Activated naive CD4-positive, alpha-beta T cell treated with anti-CD3 and anti-CD28 coated beads, Interleukin-2, amount 10 ng/mL, durations not matched to agents 7 days and 5 days (primary cell): ENCODE data around the gene FCER2.

Experiments used
- CTCF ChIA-PET: fragments of 350-600 bp; sonication (Branson Sonifier 250); formaldehyde crosslinking; loops from one replicate; lab custom pipeline; 2021; ENCODE audit warnings: antibody characterized with exemption; lab: Charles Lee
- DNase-seq: peaks from one replicate; pipeline ENCODE4 v3.0.0-alpha.2; 2020
- H3K27ac Mint-ChIP-seq: one replicate; pipeline ENCODE4 v1.8.0; 2021; ENCODE audit warnings: mild to moderate bottlenecking, moderate library complexity, mixed read lengths
- H3K27me3 Mint-ChIP-seq: one replicate; pipeline ENCODE4 v1.8.0; 2021; ENCODE audit warnings: mild to moderate bottlenecking, mixed read lengths
- H3K36me3 Mint-ChIP-seq: one replicate; pipeline ENCODE4 v1.8.0; 2021; ENCODE audit warnings: mixed read lengths
- H3K4me1 Mint-ChIP-seq: one replicate; pipeline ENCODE4 v1.8.0; 2021; ENCODE audit warnings: mixed read lengths
- H3K4me3 Mint-ChIP-seq: one replicate; pipeline ENCODE4 v1.8.0; 2021; ENCODE audit warnings: mild to moderate bottlenecking, moderate library complexity, mixed read lengths
- H3K9me3 Mint-ChIP-seq: one replicate; pipeline ENCODE4 v1.8.0; 2021; ENCODE audit warnings: mixed read lengths

Gene FCER2

DNA sequence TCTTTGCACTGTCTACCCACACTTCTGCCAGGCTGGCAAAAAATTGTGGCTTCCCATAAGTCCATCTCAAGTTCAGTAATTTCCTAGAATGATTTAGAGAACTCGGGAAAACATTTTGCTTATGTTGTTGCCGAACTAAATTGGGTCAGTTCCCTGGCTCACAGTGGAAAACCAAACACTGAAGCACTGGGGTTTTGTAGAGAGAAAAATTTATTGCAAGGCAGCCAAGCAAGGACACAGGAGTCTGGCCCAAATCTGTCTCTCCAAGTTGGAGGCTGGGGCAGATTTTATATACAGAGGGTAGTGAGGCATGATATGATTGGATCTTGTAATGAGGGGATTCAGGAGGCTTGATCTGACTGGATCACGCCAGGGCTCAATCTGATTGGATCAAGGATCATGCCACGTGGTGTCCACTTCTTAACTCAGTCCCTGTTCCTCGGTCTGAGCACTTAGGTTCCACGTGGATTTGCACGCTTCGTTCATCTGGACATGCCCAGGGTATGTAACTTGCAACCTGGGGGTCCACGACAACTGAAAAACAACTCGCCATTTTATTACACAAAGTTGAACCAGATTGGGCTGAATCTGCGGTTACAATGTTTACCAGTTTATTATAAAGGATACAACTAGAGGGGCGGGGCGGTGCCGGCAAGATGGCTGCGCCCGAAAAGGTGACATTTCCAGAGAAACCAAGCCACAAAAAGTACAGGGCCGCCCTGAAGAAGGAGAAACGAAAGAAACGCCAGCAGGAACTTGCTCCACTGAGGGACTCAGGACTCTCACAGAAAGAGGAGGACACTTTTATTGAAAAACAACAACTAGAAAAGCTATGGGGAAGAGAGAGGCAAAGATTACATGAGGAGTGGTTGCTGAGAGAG, 38.1 kb upstream of the FCER2 start:
- H3K27ac Mint-ChIP-seq, result no peak overlapping the region
- H3K9me3 Mint-ChIP-seq, result no peaks in the 10 kb centered on the region
- peaks cover 47% of the 10 kb centered on the region for H3K27me3 Mint-ChIP-seq
- CTCF ChIA-PET, result no interaction called here
- no peak overlapping the region for H3K4me3 Mint-ChIP-seq
- no peaks in the 10 kb centered on the region for H3K36me3 Mint-ChIP-seq
- H3K4me1 Mint-ChIP-seq, result no peaks in the 10 kb centered on the region
- DNase-seq, result no peak

GRCh38 chr19:7739211-7739755, 37.4 kb upstream of the FCER2 start:
- H3K27ac Mint-ChIP-seq, result no peak overlapping the region
- CTCF ChIA-PET, result no interaction called here

DNA sequence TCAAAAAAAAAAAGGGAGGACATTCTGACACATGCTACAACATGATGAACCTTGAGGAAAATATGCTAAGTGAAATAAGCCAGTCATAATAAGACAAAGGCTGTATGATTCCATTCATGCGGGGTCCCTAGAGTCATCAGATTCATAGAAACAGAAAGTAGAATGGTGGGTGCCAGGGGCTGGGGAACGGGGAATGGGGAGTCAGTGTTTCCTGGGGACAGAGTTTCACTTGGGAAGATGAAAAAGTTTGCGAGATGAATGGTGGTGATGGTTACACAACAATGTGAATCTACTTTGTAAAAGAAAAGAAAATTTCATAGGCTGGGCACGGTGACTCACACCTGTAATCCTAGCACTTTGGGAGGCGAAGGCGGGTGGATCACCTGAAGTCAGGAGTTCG, 36.1 kb upstream of the FCER2 start:
- Mint-ChIP-seq H3K4me3 (no peak overlapping the region), H3K4me1 (no peaks in the 10 kb centered on the region), H3K9me3 (no peaks in the 10 kb centered on the region), H3K36me3 (no peaks in the 10 kb centered on the region), H3K27me3 (peaks cover 43% of the 10 kb centered on the region), H3K27ac (no peak overlapping the region)
- CTCF ChIA-PET, result no interaction called here
- no peak for DNase-seq

More at GRCh38 chr19:7739211-7739755, 37.4 kb upstream of the FCER2 start:
- Mint-ChIP-seq H3K4me3 (no peak overlapping the region), H3K27me3 (peaks cover 47% of the 10 kb centered on the region), H3K4me1 (no peaks in the 10 kb centered on the region), H3K36me3 (no peaks in the 10 kb centered on the region), H3K9me3 (no peaks in the 10 kb centered on the region)
- no peak for DNase-seq

DNA sequence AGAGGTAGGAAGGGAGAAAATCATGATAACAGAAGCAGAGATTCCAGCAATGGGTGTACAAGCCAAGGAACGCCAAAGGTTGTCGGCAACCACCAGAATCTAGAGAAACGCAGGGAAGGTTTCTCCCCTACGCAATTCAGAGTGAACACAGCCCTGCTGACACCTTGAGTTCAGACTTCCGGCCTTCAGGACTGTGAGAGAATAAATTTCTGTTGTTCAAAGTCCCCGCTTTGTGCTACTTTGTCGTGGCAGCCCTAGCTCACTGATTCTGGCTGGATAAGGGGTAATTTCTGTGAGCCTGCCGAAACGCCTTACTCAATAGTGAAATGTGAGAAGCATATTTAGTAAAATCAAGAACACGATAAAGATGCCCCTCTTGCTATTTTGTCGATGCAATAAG, 35.3 kb upstream of the FCER2 start:
- CTCF ChIA-PET, result no interaction called here
- Mint-ChIP-seq H3K4me3 (no peak overlapping the region), H3K27ac (no peak overlapping the region), H3K9me3 (no peaks in the 10 kb centered on the region), H3K27me3 (peaks cover 47% of the 10 kb centered on the region), H3K4me1 (no peaks in the 10 kb centered on the region), H3K36me3 (no peaks in the 10 kb centered on the region)
- no peak for DNase-seq

GRCh38 chr19:7736148-7736547, 34.2 kb upstream of the FCER2 start:
- Mint-ChIP-seq H3K9me3 (no peaks in the 10 kb centered on the region), H3K27me3 (peaks cover 53% of the 10 kb centered on the region), H3K4me1 (no peaks in the 10 kb centered on the region), H3K4me3 (no peak overlapping the region), H3K27ac (no peak overlapping the region), H3K36me3 (no peaks in the 10 kb centered on the region)
- CTCF ChIA-PET, result no interaction called here
- no peak for DNase-seq

- Mint-ChIP-seq H3K27me3 (peaks cover 60% of the 10 kb centered on the region), H3K4me1 (no peaks in the 10 kb centered on the region), H3K9me3 (no peaks in the 10 kb centered on the region), H3K4me3 (no peak overlapping the region), H3K27ac (no peak overlapping the region), H3K36me3 (no peaks in the 10 kb centered on the region)
- CTCF ChIA-PET, result no interaction called here
- no peak for DNase-seq
Observed at GRCh38 chr19:7734220-7735203, 32.6 kb upstream of the FCER2 start.

- H3K4me3 Mint-ChIP-seq, result no peak overlapping the region
- no peaks in the 10 kb centered on the region for H3K4me1 Mint-ChIP-seq
- no peak overlapping the region for H3K27ac Mint-ChIP-seq
- no peaks in the 10 kb centered on the region for H3K36me3 Mint-ChIP-seq
- DNase-seq, result no peak
- CTCF ChIA-PET, result no interaction called here
- peaks cover 68% of the 10 kb centered on the region for H3K27me3 Mint-ChIP-seq
- H3K9me3 Mint-ChIP-seq, result no peaks in the 10 kb centered on the region
Observed at GRCh38 chr19:7733376-7733775, 31.4 kb upstream of the FCER2 start.

DNA sequence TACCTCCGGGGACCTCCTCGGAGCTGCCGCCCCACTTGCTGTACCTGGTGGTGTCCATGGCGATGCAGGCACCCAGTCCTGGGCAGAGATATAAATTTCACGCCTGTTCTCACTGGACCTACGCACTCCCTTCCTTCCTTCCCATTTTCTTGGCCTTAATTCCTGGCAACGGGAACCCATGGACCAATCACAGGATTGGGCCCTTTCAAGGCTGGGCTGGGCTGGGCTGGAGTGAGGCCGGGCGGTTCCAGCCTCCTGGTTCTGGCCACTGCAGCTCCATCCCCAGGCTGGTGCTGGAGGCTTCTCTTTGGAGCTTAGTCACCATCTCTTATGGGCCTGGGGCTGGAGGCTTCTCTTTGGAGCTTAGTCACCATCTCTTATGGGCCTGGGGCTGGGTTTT, 30.1 kb upstream of the FCER2 start, which contains the start of gene CLEC4G:
CLEC4G (minus strand) TSS at position 66 of the 400 bp plus-strand sequence; CDS start at position 58, 8 bp downstream.
- no peak within 1 kb of the TSS for H3K27ac Mint-ChIP-seq
- H3K36me3 Mint-ChIP-seq, result no peaks in the 10 kb centered on the region
- H3K9me3 Mint-ChIP-seq, result no peaks in the 10 kb centered on the region
- H3K27me3 Mint-ChIP-seq, result peaks cover 78% of the 10 kb centered on the region
- no peak for DNase-seq
- CTCF ChIA-PET, result no interaction called here
- H3K4me1 Mint-ChIP-seq, result no peaks in the 10 kb centered on the region
- no peak within 1 kb of the TSS for H3K4me3 Mint-ChIP-seq

DNA sequence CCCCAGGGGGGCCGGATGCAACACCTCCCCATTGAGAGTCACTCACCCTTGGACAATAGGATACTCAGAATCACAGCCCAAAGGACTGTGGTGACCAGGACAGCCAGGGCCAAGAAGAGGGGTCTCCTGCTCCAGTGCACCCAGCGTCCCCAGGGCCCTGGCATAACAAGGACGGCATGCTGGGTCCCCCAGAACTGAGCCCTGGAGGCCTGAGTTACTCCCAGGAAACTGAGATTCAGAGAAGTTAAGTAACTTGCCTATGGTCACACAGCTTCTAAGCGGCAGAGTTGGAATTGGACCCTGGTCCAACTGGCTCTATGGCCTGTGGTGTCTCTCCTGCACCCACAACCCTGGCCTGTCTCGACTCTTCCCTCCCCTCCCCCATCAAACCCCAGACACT, 29.7 kb upstream of the FCER2 start:
- CTCF ChIA-PET, result no interaction called here

GRCh38 chr19:7731218-7731595, 29.3 kb upstream of the FCER2 start:
- DNase-seq, result no peak
- Mint-ChIP-seq H3K27ac (no peak overlapping the region), H3K4me1 (no peaks in the 10 kb centered on the region), H3K9me3 (no peaks in the 10 kb centered on the region), H3K4me3 (no peak overlapping the region), H3K36me3 (no peaks in the 10 kb centered on the region), H3K27me3 (peaks cover 72% of the 10 kb centered on the region)
- CTCF ChIA-PET, result no interaction called here

More for the DNA sequence above, 29.7 kb upstream of the FCER2 start:
- no peak for DNase-seq
- no peak overlapping the region for H3K4me3 Mint-ChIP-seq
- no peaks in the 10 kb centered on the region for H3K4me1 Mint-ChIP-seq
- peaks cover 75% of the 10 kb centered on the region for H3K27me3 Mint-ChIP-seq
- H3K36me3 Mint-ChIP-seq, result no peaks in the 10 kb centered on the region
- no peaks in the 10 kb centered on the region for H3K9me3 Mint-ChIP-seq
- no peak overlapping the region for H3K27ac Mint-ChIP-seq

- Mint-ChIP-seq H3K4me3 (no peak overlapping the region), H3K27me3 (peaks cover 72% of the 10 kb centered on the region), H3K4me1 (no peaks in the 10 kb centered on the region), H3K36me3 (no peaks in the 10 kb centered on the region), H3K9me3 (no peaks in the 10 kb centered on the region), H3K27ac (no peak overlapping the region)
- no peak for DNase-seq
- CTCF ChIA-PET, result no interaction called here
Observed at GRCh38 chr19:7730286-7731217, 28.6 kb upstream of the FCER2 start.

- CTCF ChIA-PET, result no interaction called here
- Mint-ChIP-seq H3K27ac (no peak overlapping the region), H3K4me3 (no peak overlapping the region), H3K36me3 (no peaks in the 10 kb centered on the region), H3K9me3 (no peaks in the 10 kb centered on the region), H3K4me1 (no peaks in the 10 kb centered on the region), H3K27me3 (peaks cover 70% of the 10 kb centered on the region)
- no peak for DNase-seq
Observed at GRCh38 chr19:7729831-7730285, 27.9 kb upstream of the FCER2 start.

DNA sequence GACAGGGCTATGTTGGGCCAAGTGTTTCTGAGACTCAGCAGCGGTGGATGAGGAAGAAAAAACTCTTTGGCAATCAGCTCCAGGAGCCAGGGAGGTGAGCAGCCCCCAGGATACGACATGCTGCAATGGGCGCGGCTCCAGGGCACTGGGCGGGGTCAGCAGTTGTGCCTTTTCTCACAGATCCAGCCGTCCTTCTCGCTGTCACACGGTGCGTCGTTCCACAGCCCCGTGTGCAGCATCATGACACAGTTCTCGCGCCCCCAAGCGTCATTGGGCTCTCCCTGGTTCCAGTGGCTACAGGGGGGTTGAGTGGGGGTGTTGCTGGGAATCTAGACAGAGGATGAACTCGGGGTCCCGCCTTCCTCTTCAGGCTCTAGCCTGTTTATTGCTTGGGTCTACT, 27.3 kb upstream of the FCER2 start:
- Mint-ChIP-seq H3K4me3 (no peak overlapping the region), H3K27ac (no peak overlapping the region), H3K36me3 (no peaks in the 10 kb centered on the region), H3K27me3 (peaks cover 63% of the 10 kb centered on the region), H3K4me1 (no peaks in the 10 kb centered on the region), H3K9me3 (no peaks in the 10 kb centered on the region)
- CTCF ChIA-PET, result no interaction called here
- DNase-seq, result no peak
